Dermis microvascular lymphatic vessel endothelial cell (primary cell): ENCODE data around the gene SLC6A12. TPM values are rescaled to one million over a fixed set of nuclear protein-coding genes. Genes with fewer than 3 reads are reported as not detected.

Experiments used
- DNase-seq, 2 donors: peaks; one replicate each; pipeline versions ENCODE4 v3.0.0 to v3.0.0-alpha.2; 2010; ENCODE audit warnings: low read depth in 2 of 2
- total RNA-seq: library from RNA; depleted of rRNA; stranded (reverse); fragments of >200 nt; gene quantifications from 2 replicates; pipeline ENCODE4 v1.2.1, GENCODE V29; 2014

SLC6A12 gene
- total RNA-seq, 1 donor from 2014 or later: 0.13 TPM

- DNase-seq: no peak
These were observed 35.2 kb downstream of the SLC6A12 start for GRCh38 chr12:178829-179109.

GRCh38 chr12:177980-178828 lies 35.8 kb downstream of the SLC6A12 start:
- DNase-seq: no peak

- no peak for DNase-seq
These were observed 36.5 kb downstream of the SLC6A12 start for GRCh38 chr12:177336-177979.

- no peak for DNase-seq
These were observed 37.4 kb downstream of the SLC6A12 start for GRCh38 chr12:176321-177181.

GRCh38 chr12:175759-176158 lies 38.2 kb downstream of the SLC6A12 start:
- no peak for DNase-seq

- no peak for DNase-seq
These were observed 38.7 kb downstream of the SLC6A12 start for GRCh38 chr12:175250-175649.

- no peak for DNase-seq
These were observed 39.4 kb downstream of the SLC6A12 start for GRCh38 chr12:174596-174995.

GRCh38 chr12:174124-174523 lies 39.8 kb downstream of the SLC6A12 start:
- no peak for DNase-seq

GRCh38 chr12:172732-173161 lies 41.2 kb downstream of the SLC6A12 start:
- DNase-seq: no peak

GRCh38 chr12:171743-172676 lies 41.9 kb downstream of the SLC6A12 start:
- DNase-seq: no peak

GRCh38 chr12:171276-171675 lies 42.7 kb downstream of the SLC6A12 start:
- DNase-seq: no peak

GRCh38 chr12:170371-171225 lies 43.4 kb downstream of the SLC6A12 start:
- no peak for DNase-seq

GRCh38 chr12:169528-170370 lies 44.2 kb downstream of the SLC6A12 start:
- DNase-seq: peak; percentile 52 to 93

GRCh38 chr12:168763-169525 lies 45.0 kb downstream of the SLC6A12 start:
- no peak for DNase-seq

GRCh38 chr12:167959-168600 lies 45.9 kb downstream of the SLC6A12 start:
- DNase-seq: no peak

GRCh38 chr12:166425-167075 lies 47.4 kb downstream of the SLC6A12 start:
- DNase-seq: no peak

- DNase-seq: no peak
These were observed 48.0 kb downstream of the SLC6A12 start for GRCh38 chr12:165862-166368.
